Measurements from ENCODE around the gene TMED6. TPM values are rescaled to one million over a fixed set of nuclear protein-coding genes. Genes with fewer than 3 reads are reported as not detected.
A peak's percentile ranks its signal among the peaks of the same experiment; 100 is the strongest.

TMED6 gene
- total and polyA plus RNA-seq, 4 donors: 0.24 to 0.95 (median 0.49) TPM

- no peak overlapping the region for H3K9ac ChIP-seq (ENCODE audit: insufficient read depth in 1 of 2, low read length in 2 of 2)
These were observed 37.1 kb downstream of the TMED6 start for GRCh38 chr16:69314534-69314933.

GRCh38 chr16:69313469-69313868, 38.1 kb downstream of the TMED6 start:
- Histone ChIP-seq H3K36me3 (ENCODE audit: control insufficient read depth in 4 of 4, insufficient read depth in 4 of 4, low read length in 4 of 4) (peaks cover 1 to 36% (median 25%) of the 10 kb centered on the region in 4 donors), H3K27ac (ENCODE audit: low read depth in 1 of 2, low read length in 1 of 2) (no peak overlapping the region), H3K9me3 (ENCODE audit: control insufficient read depth in 4 of 4, insufficient read depth in 3 of 4, low read length in 3 of 4) (no peaks in the 10 kb centered on the region), H3K9ac (ENCODE audit: insufficient read depth in 1 of 2, low read length in 2 of 2) (no peak overlapping the region), H3K27me3 (ENCODE audit: control insufficient read depth in 3 of 3, insufficient read depth in 3 of 3, low read length in 2 of 3) (no peaks in the 10 kb centered on the region), H3K4me1 (ENCODE audit: control insufficient read depth in 5 of 5, insufficient read depth in 5 of 5, low read length in 5 of 5) (peaks cover 0 to 5% (median 4%) of the 10 kb centered on the region in 5 donors), H3K4me3 (no peak overlapping the region)
- no peak for DNase-seq
- no peak for ATAC-seq (ENCODE audit: insufficient read depth, low FRiP score)
- no peak for TF ChIP-seq CTCF (IDR thresholded peaks at IDR 0.05; ENCODE audit: control extremely low read depth, extremely low read depth)
- WGBS, 2 donors: 96 to 98% methylated on average over 5 of the region's 5 CpGs

More at GRCh38 chr16:69314534-69314933, 37.1 kb downstream of the TMED6 start:
- H3K4me3 ChIP-seq: no peak overlapping the region
- ATAC-seq (ENCODE audit: insufficient read depth, low FRiP score) (no peak), DNase-seq (no peak)
- H3K4me1 ChIP-seq (ENCODE audit: control insufficient read depth in 5 of 5, insufficient read depth in 5 of 5, low read length in 5 of 5): peaks cover 0 to 5% (median 4%) of the 10 kb centered on the region in 5 donors
- H3K27me3 ChIP-seq (ENCODE audit: control insufficient read depth in 3 of 3, insufficient read depth in 3 of 3, low read length in 2 of 3): no peaks in the 10 kb centered on the region
- no peak for TF ChIP-seq CTCF (IDR thresholded peaks at IDR 0.05; ENCODE audit: control extremely low read depth, extremely low read depth)
- H3K36me3 ChIP-seq (ENCODE audit: control insufficient read depth in 4 of 4, insufficient read depth in 4 of 4, low read length in 4 of 4): peaks cover 7 to 47% (median 32%) of the 10 kb centered on the region in 4 donors
- H3K27ac ChIP-seq (ENCODE audit: low read depth in 1 of 2, low read length in 1 of 2): no peak overlapping the region
- no peaks in the 10 kb centered on the region for H3K9me3 ChIP-seq (ENCODE audit: control insufficient read depth in 4 of 4, insufficient read depth in 3 of 4, low read length in 3 of 4)
- WGBS, 2 donors: 85 to 92% methylated on average over 11 of the region's 11 CpGs

GRCh38 chr16:69311533-69312387, 39.8 kb downstream of the TMED6 start:
- DNase-seq (peak in 2 of 3 donors; percentile 17 to 19), ATAC-seq (ENCODE audit: insufficient read depth, low FRiP score) (peak; percentile 45)
- Histone ChIP-seq H3K4me1 (ENCODE audit: control insufficient read depth in 5 of 5, insufficient read depth in 5 of 5, low read length in 5 of 5) (peaks cover 0 to 5% (median 4%) of the 10 kb centered on the region in 5 donors), H3K9me3 (ENCODE audit: control insufficient read depth in 4 of 4, insufficient read depth in 3 of 4, low read length in 3 of 4) (no peaks in the 10 kb centered on the region), H3K9ac (ENCODE audit: insufficient read depth in 1 of 2, low read length in 2 of 2) (peak overlapping the region; percentile 47 to 61), H3K27me3 (ENCODE audit: control insufficient read depth in 3 of 3, insufficient read depth in 3 of 3, low read length in 2 of 3) (no peaks in the 10 kb centered on the region), H3K27ac (ENCODE audit: low read depth in 1 of 2, low read length in 1 of 2) (peak overlapping the region; percentile 91 to 95), H3K36me3 (ENCODE audit: control insufficient read depth in 4 of 4, insufficient read depth in 4 of 4, low read length in 4 of 4) (peaks cover 0 to 25% (median 17%) of the 10 kb centered on the region in 4 donors), H3K4me3 (peak overlapping the region; percentile 95)
- TF ChIP-seq CTCF (IDR thresholded peaks at IDR 0.05; ENCODE audit: control extremely low read depth, extremely low read depth): no peak
- 2 to 3% methylated on average over 36 to 59 of the region's 59 CpGs for WGBS, 2 donors

All from lung (tissue), 12 donors.